Common myeloid progenitor, CD34-positive (primary cell): ENCODE data around the gene ARHGAP26.

ENCODE experiments used
- CTCF ChIA-PET: fragments of 350-600 bp; sonication (Branson Sonifier 250); formaldehyde crosslinking; loops from one replicate; lab custom pipeline; 2021; ENCODE audit warnings: antibody characterized with exemption; lab: Charles Lee
- POLR2A ChIA-PET: fragments of 350-600 bp; sonication (Branson Sonifier 250); formaldehyde crosslinking; loops from one replicate; lab custom pipeline; 2021; ENCODE audit warnings: antibody characterized with exemption; lab: Charles Lee
- DNase-seq, 3 donors: peaks; one replicate each; pipeline versions ENCODE4 v3.0.0 to v3.0.0-alpha.2; 2013
- H3K27ac ChIP-seq, 2 experiments: 1 replicate in 1 of 2; 2 replicates in 1 of 2; pipeline ENCODE4 v1.7.0; 2013; ENCODE audit warnings: inconsistent platforms in 2 of 2, low read length in 2 of 2, mild to moderate bottlenecking in 2 of 2, low read depth in 1 of 2, moderate library complexity in 1 of 2; ENCODE audit not compliant: severe bottlenecking in 2 of 2, insufficient read depth in 1 of 2, poor library complexity in 1 of 2
- H3K27me3 ChIP-seq, 5 experiments: replicated peaks in 2 of 5; 1 replicate in 3 of 5; 2 replicates in 2 of 5; pipeline versions ENCODE4 v1.6.1 to v1.7.0; 2013; ENCODE audit warnings: low read length in 4 of 5, mild to moderate bottlenecking in 2 of 5, moderate library complexity in 2 of 5, inconsistent platforms in 1 of 5; ENCODE audit not compliant: insufficient read depth in 5 of 5, control insufficient read depth in 4 of 5
- H3K36me3 ChIP-seq, 4 experiments: 1 replicate in 2 of 4; 2 replicates in 2 of 4; pipeline versions ENCODE4 v1.6.1 to v1.7.0; 2013; ENCODE audit warnings: low read length in 3 of 4, control low read depth in 1 of 4, mild to moderate bottlenecking in 1 of 4; ENCODE audit not compliant: control insufficient read depth in 4 of 4, insufficient read depth in 4 of 4
- H3K4me1 ChIP-seq, 4 experiments: 1 replicate in 3 of 4; 2 replicates in 1 of 4; pipeline versions ENCODE4 v1.6.1 to v1.7.1; 2013; ENCODE audit warnings: low read length in 3 of 4, mild to moderate bottlenecking in 3 of 4, control low read depth in 1 of 4, inconsistent platforms in 1 of 4, moderate library complexity in 1 of 4; ENCODE audit not compliant: control insufficient read depth in 4 of 4, insufficient read depth in 4 of 4; ENCODE audit errors: control extremely low read depth in 1 of 4
- H3K4me3 ChIP-seq, 7 experiments: 1 replicate in 4 of 7; 2 replicates in 3 of 7; pipeline versions ENCODE4 v1.5.1 to v1.7.0; 2013; ENCODE audit warnings: mild to moderate bottlenecking in 7 of 7, low read length in 6 of 7, moderate library complexity in 6 of 7, inconsistent platforms in 2 of 7, low read depth in 2 of 7, control low read depth in 1 of 7; ENCODE audit not compliant: insufficient read depth in 4 of 7, control insufficient read depth in 1 of 7; ENCODE audit errors: extremely low read depth in 1 of 7
- H3K9me3 ChIP-seq, 5 experiments: 1 replicate in 4 of 5; 2 replicates in 1 of 5; pipeline versions ENCODE4 v1.6.1 to v1.7.1; 2013; ENCODE audit warnings: low read length in 4 of 5, mild to moderate bottlenecking in 2 of 5, inconsistent platforms in 1 of 5, low read depth in 1 of 5, moderate library complexity in 1 of 5; ENCODE audit not compliant: control insufficient read depth in 4 of 5, insufficient read depth in 2 of 5; ENCODE audit errors: control extremely low read depth in 1 of 5
- WGBS: methylation state at CpG from one replicate; pipeline ENCODE4 v1.1.5; 2013; ENCODE audit not compliant: insufficient coverage; 5-methylcytosine and 5-hydroxymethylcytosine counted together

ARHGAP26 gene

GRCh38 chr5:142763701-142764100 is 6.5 kb upstream of the ARHGAP26 start:
- peaks cover 0 to 3% (median 0%) of the 10 kb centered on the region in 5 experiments for H3K9me3 ChIP-seq
- no peak overlapping the region for H3K4me3 ChIP-seq
- no CpG with 5 or more reads among the region's 1 CpG for WGBS
- ChIA-PET POLR2A (no interaction called here), CTCF (interaction anchor here (1.7 kb wide), 3 partner anchors 10 to 17 kb away, joined by 5 to 9 read pairs (median 6); no protein-coding TSS in a partner anchor)
- H3K27me3 ChIP-seq: no peaks in the 10 kb centered on the region
- no peak for DNase-seq
- no peaks in the 10 kb centered on the region for H3K36me3 ChIP-seq
- no peak overlapping the region for H3K27ac ChIP-seq
- H3K4me1 ChIP-seq: peaks cover 0 to 3% (median under 1%) of the 10 kb centered on the region in 4 experiments

GRCh38 chr5:142767178-142767577 is 3.0 kb upstream of the ARHGAP26 start:
- CTCF ChIA-PET: interaction anchor here (0.8 to 3.8 kb wide), 11 partner anchors 12 to 114 kb away, joined by 3 to 21 read pairs (median 4); no protein-coding TSS in a partner anchor
- POLR2A ChIA-PET: no interaction called here
- WGBS: 100% methylated on average over 2 of the region's 3 CpGs

GRCh38 chr5:142767911-142768310 is 2.3 kb upstream of the ARHGAP26 start:
- H3K27ac ChIP-seq: no peak overlapping the region
- peak in 1 of 3 donors; percentile 23 for DNase-seq
- peaks cover 8 to 27% (median 21%) of the 10 kb centered on the region in 4 experiments for H3K4me1 ChIP-seq
- CTCF ChIA-PET: interaction anchor here (1.2 to 3.8 kb wide), 11 partner anchors 11 to 113 kb away, joined by 3 to 21 read pairs (median 5); no protein-coding TSS in a partner anchor
- no peak overlapping the region for H3K4me3 ChIP-seq
- H3K9me3 ChIP-seq: peaks cover 0 to 3% (median 0%) of the 10 kb centered on the region in 5 experiments
- 67% methylated on average over 1 of the region's 1 CpG for WGBS
- peaks cover 0 to 3% (median 0%) of the 10 kb centered on the region in 5 experiments for H3K27me3 ChIP-seq
- POLR2A ChIA-PET: no interaction called here
- H3K36me3 ChIP-seq: no peaks in the 10 kb centered on the region

More at GRCh38 chr5:142767178-142767577, 3.0 kb upstream of the ARHGAP26 start:
- peaks cover 7 to 26% (median 19%) of the 10 kb centered on the region in 4 experiments for H3K4me1 ChIP-seq
- no peaks in the 10 kb centered on the region for H3K36me3 ChIP-seq
- H3K27ac ChIP-seq: no peak overlapping the region
- no peak for DNase-seq
- no peaks in the 10 kb centered on the region for H3K27me3 ChIP-seq
- peaks cover 0 to 3% (median 0%) of the 10 kb centered on the region in 5 experiments for H3K9me3 ChIP-seq
- H3K4me3 ChIP-seq: no peak overlapping the region

GRCh38 chr5:142769251-142769792 is 855 bp upstream of the ARHGAP26 start:
- Histone ChIP-seq H3K4me1 (peaks cover 8 to 27% (median 21%) of the 10 kb centered on the region in 4 experiments), H3K27me3 (peaks cover 0 to 3% (median 0%) of the 10 kb centered on the region in 5 experiments), H3K9me3 (no peaks in the 10 kb centered on the region), H3K27ac (peak overlapping the region in 1 of 2 experiments; percentile 47), H3K36me3 (no peaks in the 10 kb centered on the region), H3K4me3 (peak overlapping the region; percentile 75 to 94 (median 92))
- 6% methylated on average over 14 of the region's 15 CpGs for WGBS
- POLR2A ChIA-PET: no interaction called here
- CTCF ChIA-PET: interaction anchor here (0.8 to 5.2 kb wide), 9 partner anchors 15 to 112 kb away, joined by 3 to 36 read pairs (median 7); no protein-coding TSS in a partner anchor
- peak in 1 of 3 donors; percentile 25 for DNase-seq

- under 1% methylated on average over 80 of the region's 86 CpGs for WGBS
- H3K9me3 ChIP-seq: no peaks in the 10 kb centered on the region
- ChIA-PET CTCF (interaction anchor here (0.9 to 5.2 kb wide), 20 partner anchors 10 to 110 kb away, joined by 3 to 36 read pairs (median 5); no protein-coding TSS in a partner anchor), POLR2A (interaction anchor here (0.9 kb wide), 1 partner anchor 10 kb away, joined by 3 read pairs; no protein-coding TSS in a partner anchor)
- peaks cover 0 to 3% (median 0%) of the 10 kb centered on the region in 5 experiments for H3K27me3 ChIP-seq
- peaks cover 8 to 27% (median 21%) of the 10 kb centered on the region in 4 experiments for H3K4me1 ChIP-seq
- H3K27ac ChIP-seq: peak overlapping the region in 1 of 2 experiments; percentile 47
- H3K36me3 ChIP-seq: no peaks in the 10 kb centered on the region
- DNase-seq: peak; percentile 22 to 64 (median 53)
- H3K4me3 ChIP-seq: peak overlapping the region; percentile 75 to 94 (median 92)
These were observed 753 bp downstream of the ARHGAP26 start for GRCh38 chr5:142770650-142771609.

- Histone ChIP-seq H3K27me3 (peaks cover 0 to 3% (median 0%) of the 10 kb centered on the region in 5 experiments), H3K9me3 (no peaks in the 10 kb centered on the region), H3K27ac (no peak overlapping the region), H3K4me1 (peaks cover 8 to 27% (median 21%) of the 10 kb centered on the region in 4 experiments), H3K36me3 (no peaks in the 10 kb centered on the region), H3K4me3 (peak overlapping the region in 6 of 7 experiments; percentile 75 to 94 (median 92))
- 74% methylated on average over 3 of the region's 5 CpGs for WGBS
- ChIA-PET CTCF (interaction anchor here (1.0 to 5.2 kb wide), 16 partner anchors 10 to 110 kb away, joined by 3 to 36 read pairs (median 6); no protein-coding TSS in a partner anchor), POLR2A (interaction anchor here (0.9 kb wide), 1 partner anchor 9 kb away, joined by 3 read pairs; no protein-coding TSS in a partner anchor)
- DNase-seq: no peak
These were observed 1.5 kb downstream of the ARHGAP26 start for GRCh38 chr5:142771666-142772065.
